GM21786 (cell line): ENCODE results near the gene CACYBP.

Source experiments
- ATAC-seq: cut with Tn5 transposase; IDR thresholded peaks from one replicate; pipeline ENCODE4 v1.9.1; 2021; ENCODE audit not compliant: unreplicated experiment

Gene CACYBP

DNA sequence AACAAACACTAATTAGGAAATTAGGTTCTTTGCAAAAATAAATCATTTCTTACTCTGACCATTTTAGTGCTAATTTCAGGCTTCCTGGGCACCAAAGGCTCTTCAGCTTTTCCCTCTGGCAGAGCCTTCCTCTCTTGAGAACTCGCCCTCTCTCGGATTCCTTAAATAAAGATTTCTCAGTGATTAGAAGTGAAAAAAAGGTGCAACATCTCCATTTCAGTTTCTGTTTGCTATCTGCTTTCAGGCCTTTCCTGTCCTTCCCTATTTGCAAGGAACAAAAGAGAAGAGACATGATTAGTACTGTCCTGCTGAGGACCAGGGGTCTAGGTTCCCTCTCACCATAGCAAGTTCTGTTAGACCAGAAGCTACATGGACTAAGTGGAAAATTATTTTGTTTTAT lies 27.8 kb upstream of the CACYBP start:
- no peak for ATAC-seq

DNA sequence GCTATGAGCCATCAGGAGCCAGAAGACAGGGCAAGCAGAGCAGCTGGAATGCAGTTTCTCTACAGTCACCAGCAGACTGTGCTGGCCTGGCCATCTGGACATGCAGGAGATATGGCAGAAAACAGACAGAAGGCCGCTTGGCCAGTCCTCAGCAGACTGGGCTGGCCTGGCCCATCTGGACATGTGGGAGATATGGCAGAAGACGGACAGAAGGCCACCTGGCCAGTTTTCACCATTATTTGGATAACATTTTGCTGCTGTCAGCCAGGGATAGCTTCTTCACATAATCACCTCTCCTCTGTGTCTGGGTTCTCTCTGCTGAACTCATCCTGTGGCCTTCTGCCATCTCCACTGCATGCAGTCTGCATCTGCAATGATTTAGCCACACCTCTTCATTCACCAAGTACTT lies 25.0 kb upstream of the CACYBP start:
- ATAC-seq: no peak

DNA sequence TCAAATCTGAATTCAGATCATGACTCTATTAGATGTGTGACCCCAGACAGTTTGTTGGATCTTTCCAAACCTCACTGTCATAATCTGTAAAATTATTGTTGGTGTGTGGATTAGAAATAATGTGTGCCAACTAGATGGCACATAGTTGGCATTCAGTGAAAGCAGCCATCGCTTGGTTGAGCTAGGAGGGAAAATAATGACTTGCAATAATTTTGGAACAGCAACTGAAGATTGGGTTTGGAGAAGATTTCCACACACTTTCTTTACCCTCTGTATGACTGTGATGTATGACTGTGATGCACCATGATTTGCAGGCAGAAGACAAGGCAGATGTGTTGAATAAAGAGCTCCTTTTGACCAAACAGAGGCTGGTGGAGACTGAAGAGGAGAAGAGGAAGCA lies 24.0 kb upstream of the CACYBP start:
- ATAC-seq: no peak

DNA sequence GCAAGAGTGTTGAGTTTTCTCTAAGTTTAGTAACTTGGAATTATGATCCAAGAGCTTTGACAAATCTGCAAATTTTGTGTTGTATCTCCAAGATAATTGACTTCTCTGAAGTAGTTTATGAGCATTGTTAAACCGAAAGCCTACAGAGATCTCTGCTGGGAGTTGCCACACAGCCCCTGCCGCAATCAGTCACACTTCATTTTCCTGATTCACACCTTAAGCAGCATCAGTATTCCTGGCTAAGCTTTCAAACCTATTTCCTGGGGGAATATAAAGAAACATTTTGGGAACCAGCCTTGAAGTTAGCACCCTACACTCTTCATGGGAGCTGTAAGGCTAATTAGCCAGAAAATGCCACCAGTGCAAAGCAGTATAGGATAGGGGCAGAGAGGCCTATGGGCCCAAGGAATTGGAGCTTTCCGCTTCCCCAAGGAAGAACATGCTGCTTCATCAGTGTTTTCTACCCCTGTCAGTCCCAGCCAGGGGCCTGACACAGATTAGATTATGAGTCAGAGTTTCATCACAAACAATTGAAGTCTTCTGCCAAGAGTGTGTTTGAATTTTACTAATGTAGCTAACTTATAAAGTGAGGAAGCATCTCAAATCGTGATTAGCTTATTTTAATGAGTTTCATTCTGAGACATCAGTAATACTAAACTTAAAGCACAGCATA lies 23.2 kb upstream of the CACYBP start:
- no peak for ATAC-seq

GRCh38 chr1:174982971-174983689 lies 16.6 kb upstream of the CACYBP start:
- no peak for ATAC-seq

GRCh38 chr1:174984952-174985351 lies 14.8 kb upstream of the CACYBP start:
- ATAC-seq: no peak

DNA sequence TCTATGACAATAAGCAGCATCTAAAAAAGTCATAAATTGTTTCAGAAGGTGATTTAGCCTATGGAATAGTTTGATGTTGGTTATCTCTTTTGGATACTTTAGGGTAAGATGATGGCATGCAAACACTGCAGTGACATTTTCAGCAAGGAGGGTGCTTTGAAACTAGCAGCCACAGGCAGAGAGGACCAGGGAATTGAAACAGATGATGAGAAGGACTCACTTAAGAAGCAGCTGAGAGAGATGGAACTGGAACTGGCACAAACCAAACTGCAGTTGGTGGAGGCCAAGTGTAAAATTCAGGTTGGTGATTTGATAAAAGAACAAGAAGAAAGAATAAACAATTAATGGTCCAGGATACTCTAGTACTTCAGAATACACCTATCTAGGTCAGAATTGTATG lies 11.2 kb upstream of the CACYBP start:
- ATAC-seq: peak; percentile 39

DNA sequence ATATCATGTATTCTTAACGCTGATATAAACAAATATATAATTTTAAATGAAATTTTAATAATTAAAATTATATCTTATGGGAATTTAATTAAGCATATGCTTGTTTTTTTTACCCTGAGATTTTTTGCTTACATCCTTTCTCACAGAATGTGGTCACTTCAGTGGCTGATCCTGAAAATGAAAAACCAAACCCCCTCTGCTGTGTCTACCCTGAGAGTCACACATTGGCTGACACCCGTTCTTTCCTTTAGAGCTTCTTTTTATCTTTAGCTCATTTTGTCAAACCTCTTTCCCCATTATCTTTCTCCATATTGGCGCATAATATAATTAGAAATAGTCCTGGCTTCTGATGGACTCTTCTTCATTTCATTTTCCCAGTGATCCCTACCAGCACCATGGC lies 10.8 kb upstream of the CACYBP start:
- peak; percentile 76 for ATAC-seq

DNA sequence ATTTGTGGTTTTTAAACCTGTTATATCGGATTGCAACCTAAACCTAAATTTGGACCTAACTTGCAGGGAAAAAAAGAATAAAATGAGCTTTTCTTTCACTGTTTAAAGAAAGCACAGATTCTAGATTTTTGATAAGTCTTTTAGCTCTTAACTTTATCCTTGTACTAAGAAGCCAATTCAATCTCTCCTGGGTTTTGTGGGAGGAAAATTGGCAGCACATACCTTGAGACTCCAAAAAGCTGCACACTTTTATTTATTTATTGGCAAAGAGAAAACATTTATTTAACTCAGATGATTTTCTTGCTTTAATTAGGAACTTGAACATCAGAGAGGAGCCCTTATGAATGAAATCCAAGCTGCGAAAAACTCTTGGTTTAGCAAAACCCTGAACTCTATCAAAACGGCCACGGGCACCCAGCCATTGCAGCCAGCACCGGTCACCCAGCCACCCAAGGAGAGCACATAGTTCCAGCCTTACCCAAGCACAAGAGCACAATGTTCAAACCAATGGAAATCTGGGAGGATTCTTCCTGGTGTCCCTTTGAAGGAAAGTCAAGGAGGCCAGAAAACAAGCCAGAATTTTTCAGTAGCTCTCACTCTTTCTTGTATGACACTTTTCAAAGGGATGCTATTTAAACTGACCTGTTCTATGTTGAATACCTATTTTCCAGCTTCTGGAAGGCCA lies 10.1 kb upstream of the CACYBP start:
- ATAC-seq: no peak

DNA sequence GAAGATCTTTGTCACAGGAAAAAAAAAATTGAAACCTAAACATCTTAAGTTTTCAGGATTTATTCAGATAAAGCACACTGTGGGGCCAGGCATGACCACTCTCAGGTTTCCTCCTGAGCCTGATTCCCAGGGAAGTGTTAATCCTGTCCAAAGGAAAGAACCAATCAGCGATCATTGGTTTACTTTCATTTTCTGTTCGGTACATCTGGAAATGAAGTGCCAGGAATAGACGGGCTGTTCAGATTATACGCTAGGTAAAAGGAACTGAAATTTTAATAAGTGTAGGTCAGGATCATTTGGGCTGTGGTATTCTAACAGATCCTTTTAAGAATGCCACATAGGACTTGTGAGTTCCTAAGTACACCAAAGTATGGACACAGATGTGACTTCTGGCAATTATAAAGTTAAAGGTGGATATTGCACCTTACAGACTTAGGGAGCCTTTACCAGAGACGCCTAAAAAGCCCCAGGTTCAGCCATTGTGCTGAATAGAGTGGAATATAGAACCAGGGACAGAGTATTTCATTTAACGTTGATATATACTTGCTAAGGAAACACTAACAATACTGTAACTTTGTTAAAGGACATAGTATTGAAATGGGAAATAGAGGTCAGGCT lies 9.3 kb upstream of the CACYBP start:
- no peak for ATAC-seq

- no peak for ATAC-seq
These were observed 8.3 kb upstream of the CACYBP start for GRCh38 chr1:174991473-174991872.

DNA sequence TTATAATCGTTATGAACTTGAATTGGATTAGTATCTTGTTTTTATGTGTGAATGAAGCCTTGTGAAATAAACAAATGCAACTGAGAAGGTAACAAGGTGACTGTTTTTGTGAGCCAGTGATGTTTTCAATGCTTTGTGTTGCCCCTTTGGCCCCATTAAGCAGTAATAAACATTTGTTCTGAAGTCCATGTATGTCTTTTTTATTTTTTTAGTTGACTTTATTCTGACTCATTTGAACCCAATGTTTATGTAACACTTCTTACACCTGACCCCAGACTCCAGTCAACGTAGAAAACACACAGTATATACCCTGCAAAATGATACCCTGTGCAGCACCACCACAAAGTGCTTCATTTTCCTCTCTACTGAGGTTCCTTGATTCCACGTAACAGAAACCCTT lies 4.6 kb upstream of the CACYBP start:
- ATAC-seq: no peak

DNA sequence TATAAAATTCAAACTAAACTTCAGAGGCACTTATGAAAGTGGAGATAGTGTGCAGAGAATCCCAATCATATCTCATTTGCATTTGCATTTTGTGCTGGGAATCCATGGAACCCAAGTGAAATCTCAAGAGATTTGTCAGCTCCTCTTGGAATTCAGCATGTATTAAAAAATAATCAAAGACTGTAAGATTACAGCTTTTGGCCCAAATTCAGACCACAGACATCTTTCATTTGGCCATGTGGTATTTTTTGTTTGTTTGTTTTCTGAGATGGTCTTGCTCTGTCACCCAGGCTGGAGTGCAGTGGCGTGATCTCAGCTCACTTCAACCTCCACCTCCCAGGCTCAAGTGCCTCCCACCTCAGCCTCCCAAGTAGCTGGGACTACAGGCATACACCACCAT lies 3.8 kb upstream of the CACYBP start:
- no peak for ATAC-seq

- no peak for ATAC-seq
These were observed 3.3 kb upstream of the CACYBP start for GRCh38 chr1:174996476-174996875.

DNA sequence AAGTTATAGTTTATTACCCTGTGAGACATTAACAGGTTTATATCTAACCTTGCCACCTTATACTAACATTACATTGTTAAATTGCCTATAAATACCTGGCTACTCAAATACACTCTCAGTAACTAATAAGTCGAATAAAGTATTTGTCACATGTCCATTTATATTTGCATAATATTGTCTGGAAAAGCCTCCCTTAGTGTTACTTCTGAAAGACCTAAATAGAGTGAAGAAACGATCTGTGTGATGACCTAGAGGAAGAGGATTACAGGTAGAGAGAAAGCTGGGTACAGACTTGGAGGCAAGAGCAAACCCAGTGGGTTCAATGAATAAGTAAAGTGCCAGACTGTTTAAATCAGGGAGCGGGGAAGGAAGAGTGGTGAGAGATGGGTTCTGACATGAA lies 2.7 kb upstream of the CACYBP start:
- no peak for ATAC-seq

DNA sequence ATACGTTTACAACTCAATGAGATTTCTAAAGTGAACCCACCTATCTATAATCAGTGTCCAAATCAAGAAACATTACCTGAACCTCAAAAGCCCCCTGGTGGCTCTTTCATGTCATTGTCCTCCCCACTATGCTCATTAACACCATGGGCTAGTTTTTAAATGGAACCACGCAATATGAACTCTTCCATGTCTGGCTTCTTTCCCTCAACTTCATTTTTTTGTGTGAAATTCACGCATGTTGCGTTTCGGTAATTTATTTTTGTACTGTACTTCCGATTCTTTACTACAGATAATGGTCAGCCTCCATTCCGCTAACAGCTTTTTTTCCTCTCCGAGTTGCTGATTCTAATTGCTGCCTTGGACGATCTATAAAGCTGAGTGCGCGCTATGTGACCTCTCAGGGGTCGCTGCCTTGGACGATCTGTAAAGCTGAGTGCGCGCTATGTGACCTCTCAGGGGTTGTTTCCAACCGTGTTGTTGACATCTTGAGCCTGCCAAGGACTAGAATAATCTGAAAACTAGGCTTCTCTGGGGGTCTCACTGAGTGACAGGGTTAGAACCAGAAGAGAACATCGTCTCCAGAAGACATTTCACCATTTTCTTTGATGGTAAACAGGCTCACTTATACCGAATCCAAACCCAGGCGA lies 1.1 kb upstream of the CACYBP start:
- ATAC-seq: no peak

GRCh38 chr1:174999216-174999935 lies 371 bp upstream of the CACYBP start:
- ATAC-seq: peak; percentile 82

GRCh38 chr1:175000697-175001187 lies 995 bp downstream of the CACYBP start:
- no peak for ATAC-seq

DNA sequence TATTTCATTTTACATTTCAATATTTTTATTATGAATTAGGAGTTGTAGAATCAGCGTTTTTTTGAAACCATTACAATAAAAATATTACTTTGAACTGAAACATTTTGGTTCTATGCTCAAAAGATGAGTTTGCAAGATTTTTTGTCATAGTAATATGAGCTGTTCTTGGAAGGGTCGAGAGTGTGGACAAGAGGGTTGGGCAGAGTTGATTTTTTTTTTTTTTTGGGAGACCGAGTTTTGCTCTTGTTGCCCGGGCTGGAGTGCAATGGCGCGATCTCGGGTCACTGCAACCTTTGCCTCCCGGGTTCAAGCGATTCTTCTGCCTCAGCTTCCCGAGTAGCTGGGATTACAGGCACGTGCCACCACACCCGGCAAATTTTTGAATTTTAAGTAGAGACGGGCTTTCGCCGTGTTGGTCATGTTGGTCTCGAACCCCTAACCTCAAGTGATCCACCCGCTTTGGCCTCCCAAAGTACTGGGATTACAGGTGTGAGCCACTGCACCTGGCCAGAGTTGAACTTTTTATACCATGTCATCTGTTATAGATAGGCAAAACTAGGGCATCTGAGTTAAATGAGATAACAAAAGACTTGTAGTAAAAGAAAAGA lies 3.3 kb downstream of the CACYBP start:
- no peak for ATAC-seq

DNA sequence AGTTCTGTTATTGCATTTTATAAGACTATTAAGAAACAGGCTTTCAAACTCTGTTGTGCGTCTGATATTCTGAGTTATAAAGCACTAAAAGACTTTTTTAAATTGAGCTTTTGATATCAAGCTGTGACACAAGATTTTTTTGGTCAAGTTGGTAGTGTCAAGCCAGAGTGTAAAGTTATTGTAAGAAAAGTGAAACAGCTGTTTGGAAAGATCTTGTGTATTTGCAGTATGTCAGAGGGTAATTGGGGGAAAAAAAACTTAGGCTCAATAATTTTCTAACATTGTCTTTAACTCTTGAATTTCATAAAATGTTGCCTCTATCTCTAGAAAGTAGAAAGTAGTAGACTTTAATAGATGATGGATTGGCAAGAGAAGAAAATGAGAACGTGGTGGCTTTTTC lies 3.8 kb downstream of the CACYBP start:
- ATAC-seq: no peak
